H4 (cell line): Measurements from ENCODE around the gene KRT24. TPM values are rescaled to one million over a fixed set of nuclear protein-coding genes. Genes with fewer than 3 reads are reported as not detected.
A peak's percentile ranks its signal among the peaks of the same experiment; 100 is the strongest.

Source experiments
- DNase-seq: peaks from one replicate; pipeline ENCODE4 v3.0.0-alpha.2; 2015; ENCODE audit warnings: low spot score
- total RNA-seq: library from RNA; depleted of rRNA; stranded (reverse); fragments of >200 nt; shearing (Covaris generic); gene quantifications from 2 replicates; pipeline ENCODE4 v1.2.3, GENCODE V29; 2014; rRNA removed

Gene KRT24
- total RNA-seq, 1 experiment from 2014 or later: not detected

- peak; percentile 76 for DNase-seq
These were observed 7.6 kb downstream of the KRT24 start for GRCh38 chr17:40695874-40696472.

GRCh38 chr17:40694584-40694983 lies 9.0 kb downstream of the KRT24 start:
- no peak for DNase-seq

GRCh38 chr17:40687106-40687505 lies 16.4 kb downstream of the KRT24 start:
- DNase-seq: no peak

- no peak for DNase-seq
These were observed 17.4 kb downstream of the KRT24 start for GRCh38 chr17:40686192-40686591.

- DNase-seq: no peak
These were observed 22.6 kb downstream of the KRT24 start for GRCh38 chr17:40680998-40681397.

- DNase-seq: no peak
These were observed 24.0 kb downstream of the KRT24 start for GRCh38 chr17:40679523-40679907.

- no peak for DNase-seq
These were observed 24.5 kb downstream of the KRT24 start for GRCh38 chr17:40678902-40679522.

- DNase-seq: no peak
These were observed 27.6 kb downstream of the KRT24 start for GRCh38 chr17:40675905-40676304.

- no peak for DNase-seq
These were observed 30.9 kb downstream of the KRT24 start for GRCh38 chr17:40672654-40673053.

GRCh38 chr17:40671282-40671681 lies 32.3 kb downstream of the KRT24 start:
- DNase-seq: no peak

GRCh38 chr17:40666331-40666730 lies 37.2 kb downstream of the KRT24 start:
- no peak for DNase-seq

- no peak for DNase-seq
These were observed 38.8 kb downstream of the KRT24 start, which contains the start of gene KRT222 for GRCh38 chr17:40664582-40665333. TSS of gene KRT222 (minus strand) at chr17:40665177. CDS start at chr17:40665099, 78 bp downstream.

GRCh38 chr17:40663252-40663651 lies 40.3 kb downstream of the KRT24 start:
- DNase-seq: no peak

GRCh38 chr17:40659911-40660310 lies 43.6 kb downstream of the KRT24 start:
- DNase-seq: no peak

- no peak for DNase-seq
These were observed 45.2 kb downstream of the KRT24 start for GRCh38 chr17:40658396-40658795.

GRCh38 chr17:40651939-40652338 lies 51.6 kb downstream of the KRT24 start:
- DNase-seq: no peak

GRCh38 chr17:40648384-40648968 lies 55.1 kb downstream of the KRT24 start:
- no peak for DNase-seq

Other genes starting within 250 kb of the KRT24 start
- gene TNS4, start 202.1 kb downstream of the KRT24 start, total RNA-seq: not detected in 2 replicates
- not detected in 2 replicates for gene CCR7, start 138.3 kb downstream of the KRT24 start, total RNA-seq
- 68.5 and 92.5 TPM in 2 replicates for gene SMARCE1, start 55.9 kb downstream of the KRT24 start, total RNA-seq
- 0.06 TPM in 1 of 2 replicates, not detected in the other for gene KRT222, start 38.6 kb downstream of the KRT24 start, total RNA-seq
- not detected in 2 replicates for gene KRT25, start 51.6 kb upstream of the KRT24 start, total RNA-seq
- gene KRT26, start 68.4 kb upstream of the KRT24 start, total RNA-seq: not detected in 2 replicates
- not detected in 2 replicates for gene KRT27, start 78.8 kb upstream of the KRT24 start, total RNA-seq
- not detected in 2 replicates for gene KRT28, start 96.2 kb upstream of the KRT24 start, total RNA-seq
- 45.0 and 61.1 TPM in 2 replicates for gene KRT10, start 118.9 kb upstream of the KRT24 start, total RNA-seq
- not detected in 2 replicates for gene KRT12, start 163.5 kb upstream of the KRT24 start, total RNA-seq
- gene KRT20, start 181.5 kb upstream of the KRT24 start, total RNA-seq: not detected in 2 replicates
- not detected in 2 replicates for gene KRT23, start 233.9 kb upstream of the KRT24 start, total RNA-seq